ACC112 (cell line): ENCODE results near the gene CFAP74.

ENCODE experiments used
- H2AFZ ChIP-seq: fragments of 200-600 bp; sonication (generic); one replicate; pipeline ENCODE4 v1.6.0; 2017; ENCODE audit warnings: antibody characterized with exemption, low read length; ENCODE audit not compliant: unreplicated experiment
- H3K27ac ChIP-seq: fragments of 200-600 bp; sonication (generic); 2 replicates; pipeline ENCODE4 v1.5.1; 2014; ENCODE audit warnings: low read depth, mild to moderate bottlenecking, antibody characterized with exemption, low read length, moderate library complexity
- H3K27me3 ChIP-seq: fragments of 200-600 bp; sonication (generic); 2 replicates; pipeline ENCODE4 v1.6.1; 2014; ENCODE audit warnings: mild to moderate bottlenecking, antibody characterized with exemption, low read length, moderate library complexity, mixed read lengths; ENCODE audit not compliant: insufficient read depth
- H3K36me3 ChIP-seq: fragments of 200-600 bp; sonication (generic); 2 replicates; pipeline ENCODE4 v1.6.1; 2016; ENCODE audit warnings: mild to moderate bottlenecking, antibody characterized with exemption, low read length, moderate library complexity, mixed read lengths; ENCODE audit not compliant: insufficient read depth
- H3K4me1 ChIP-seq: fragments of 200-600 bp; sonication (generic); one replicate; pipeline ENCODE4 v1.6.1; 2016; ENCODE audit warnings: low read length, mixed read lengths; ENCODE audit not compliant: insufficient read depth, unreplicated experiment, control insufficient read depth
- H3K4me3 ChIP-seq: fragments of 200-600 bp; sonication (generic); 2 replicates; pipeline ENCODE4 v1.5.1; 2014; ENCODE audit warnings: mild to moderate bottlenecking, low read depth, low read length
- H3K79me2 ChIP-seq: fragments of 200-600 bp; sonication (generic); one replicate; pipeline ENCODE4 v1.6.0; 2016; ENCODE audit warnings: low read length; ENCODE audit not compliant: control insufficient read depth, unreplicated experiment, insufficient read depth

The CFAP74 gene

GRCh38 chr1:2038229-2038628 lies 34.6 kb upstream of the CFAP74 start:
- Histone ChIP-seq H3K79me2 (no peaks in the 10 kb centered on the region), H3K36me3 (no peaks in the 10 kb centered on the region), H3K27ac (no peak overlapping the region), H3K4me3 (no peak overlapping the region), H3K27me3 (peaks cover 27% of the 10 kb centered on the region), H2AFZ (no peak overlapping the region), H3K4me1 (no peaks in the 10 kb centered on the region)

- H3K79me2 ChIP-seq: no peaks in the 10 kb centered on the region
- H3K27ac ChIP-seq: no peak overlapping the region
- H3K27me3 ChIP-seq: peaks cover 27% of the 10 kb centered on the region
- H3K36me3 ChIP-seq: no peaks in the 10 kb centered on the region
- no peak overlapping the region for H2AFZ ChIP-seq
- no peak overlapping the region for H3K4me3 ChIP-seq
- H3K4me1 ChIP-seq: no peaks in the 10 kb centered on the region
Measured at GRCh38 chr1:2037314-2037979, 33.9 kb upstream of the CFAP74 start.

GRCh38 chr1:2036287-2036686 lies 32.7 kb upstream of the CFAP74 start:
- Histone ChIP-seq H3K36me3 (no peaks in the 10 kb centered on the region), H3K4me3 (no peak overlapping the region), H2AFZ (no peak overlapping the region), H3K79me2 (no peaks in the 10 kb centered on the region), H3K4me1 (no peaks in the 10 kb centered on the region), H3K27me3 (peaks cover 27% of the 10 kb centered on the region), H3K27ac (no peak overlapping the region)

- H3K4me1 ChIP-seq: no peaks in the 10 kb centered on the region
Measured at GRCh38 chr1:2033165-2033564, 29.6 kb upstream of the CFAP74 start.

GRCh38 chr1:2032737-2033136 lies 29.2 kb upstream of the CFAP74 start:
- 0 out of 2 replicates have a peak, but pooled peaks cover 5% of the 10 kb centered on the region for H3K27me3 ChIP-seq
- no peak overlapping the region for H3K4me3 ChIP-seq
- no peaks in the 10 kb centered on the region for H3K36me3 ChIP-seq
- H2AFZ ChIP-seq: no peak overlapping the region
- no peak overlapping the region for H3K27ac ChIP-seq
- H3K79me2 ChIP-seq: no peaks in the 10 kb centered on the region
- H3K4me1 ChIP-seq: no peaks in the 10 kb centered on the region

More at GRCh38 chr1:2033165-2033564, 29.6 kb upstream of the CFAP74 start:
- Histone ChIP-seq H2AFZ (no peak overlapping the region), H3K4me3 (no peak overlapping the region), H3K27ac (no peak overlapping the region), H3K36me3 (no peaks in the 10 kb centered on the region), H3K79me2 (no peaks in the 10 kb centered on the region), H3K27me3 (peaks cover 8% of the 10 kb centered on the region; the same call in 1 of the 2 replicates)

GRCh38 chr1:2031546-2032540 lies 28.3 kb upstream of the CFAP74 start:
- Histone ChIP-seq H3K27ac (no peak overlapping the region), H3K36me3 (no peaks in the 10 kb centered on the region), H3K4me3 (no peak overlapping the region), H2AFZ (no peak overlapping the region), H3K79me2 (no peaks in the 10 kb centered on the region), H3K27me3 (0 out of 2 replicates have a peak, but pooled peaks cover 4% of the 10 kb centered on the region), H3K4me1 (no peaks in the 10 kb centered on the region)

GRCh38 chr1:2030076-2030871 lies 26.7 kb upstream of the CFAP74 start:
- Histone ChIP-seq H2AFZ (no peak overlapping the region), H3K27me3 (peaks cover 5% of the 10 kb centered on the region; the same call in 1 of the 2 replicates), H3K4me1 (no peaks in the 10 kb centered on the region), H3K79me2 (no peaks in the 10 kb centered on the region), H3K4me3 (no peak overlapping the region), H3K36me3 (no peaks in the 10 kb centered on the region), H3K27ac (no peak overlapping the region)

- Histone ChIP-seq H3K36me3 (no peaks in the 10 kb centered on the region), H3K79me2 (no peaks in the 10 kb centered on the region), H3K27me3 (peaks cover 11% of the 10 kb centered on the region; the same call in 1 of the 2 replicates), H2AFZ (no peak overlapping the region), H3K4me3 (no peak overlapping the region), H3K27ac (no peak overlapping the region), H3K4me1 (no peaks in the 10 kb centered on the region)
Measured at GRCh38 chr1:2029561-2029960, 26.0 kb upstream of the CFAP74 start.

GRCh38 chr1:2028870-2029560 lies 25.4 kb upstream of the CFAP74 start:
- Histone ChIP-seq H3K27me3 (peaks cover 15% of the 10 kb centered on the region; the same call in 1 of the 2 replicates), H3K27ac (no peak overlapping the region), H3K4me1 (no peaks in the 10 kb centered on the region), H3K79me2 (no peaks in the 10 kb centered on the region), H3K4me3 (no peak overlapping the region), H2AFZ (no peak overlapping the region), H3K36me3 (no peaks in the 10 kb centered on the region)
